ENCODE data around the gene EID1.

- TF ChIP-seq BRF1 (IDR thresholded peaks at IDR 0.05; ENCODE audit: borderline replicate concordance, extremely low read depth, insufficient read length): no peak
- TF ChIP-seq SMC3 (conservative IDR thresholded peaks at IDR 0.05; ENCODE audit: insufficient read depth, low read depth, low read length): no peak
- TF ChIP-seq GABPB1 (CRISPR knock-in tag; IDR thresholded peaks at IDR 0.05): no peak
- TF ChIP-seq CTCF (IDR thresholded peaks at IDR 0.05 in 2 of 3, conservative IDR thresholded peaks at IDR 0.05 in 1 of 3; ENCODE audit: insufficient read depth in 2 of 3, low read depth in 1 of 3, low read length in 3 of 3): no peak
- TF ChIP-seq YY1 (IDR thresholded peaks at IDR 0.05; ENCODE audit: borderline replicate concordance in 1 of 3, control insufficient read depth in 1 of 3, extremely low read depth in 1 of 3, insufficient read depth in 3 of 3, insufficient read length in 1 of 3, insufficient replicate concordance in 2 of 3, low read depth in 1 of 3, low read length in 2 of 3): no peak
- no peak for TF ChIP-seq EZH2 (IDR thresholded peaks at IDR 0.05; ENCODE audit: borderline replicate concordance, low read depth, low read length)
- no peak for TF ChIP-seq ETV5 (CRISPR knock-in tag; IDR thresholded peaks at IDR 0.05; ENCODE audit: low read depth)
- peak in 1 of 2 experiments; percentile 59; a peak in 2 of 4 replicates for TF ChIP-seq FOXA3 (CRISPR knock-in tag; conservative IDR thresholded peaks at IDR 0.05 in 1 of 2, IDR thresholded peaks at IDR 0.05 in 1 of 2)
- TF ChIP-seq CTBP1 (IDR thresholded peaks at IDR 0.05; ENCODE audit: borderline replicate concordance): peak; percentile 44; the same call in 1 of the 2 replicates
- TF ChIP-seq NFATC3 (IDR thresholded peaks at IDR 0.05): no peak
- no peak for TF ChIP-seq FOXP4 (CRISPR knock-in tag; IDR thresholded peaks at IDR 0.05; ENCODE audit: borderline replicate concordance)
- no peak for TF ChIP-seq DEAF1 (CRISPR knock-in tag; IDR thresholded peaks at IDR 0.05)
- TF ChIP-seq TBL1XR1 (IDR thresholded peaks at IDR 0.05; ENCODE audit: low read length in 2 of 2): 0 out of 4 replicates have a peak, but pooled peaks of 1 of the 2 experiments have one; percentile 27
Measured at GRCh38 chr15:48880070-48880634, 2.2 kb downstream of the EID1 start.
